Fibroblast of peridontal ligament (primary cell): Measurements from ENCODE around the gene C2orf15.
A peak's percentile ranks its signal among the peaks of the same experiment; 100 is the strongest.
"Not testable (repeated sequence)": the region's sequence is repeated elsewhere in the genome, so short reads cannot be mapped to it uniquely, and the experiment has no call there.

Source experiments
- DNase-seq: peaks from one replicate; pipeline ENCODE4 v3.0.0-alpha.2; 2010; ENCODE audit errors: extremely low read depth

Gene C2orf15

GRCh38 chr2:99141110-99142108 lies at the start of gene C2orf15:
Gene C2orf15 (plus strand): TSS chr2:99141707. CDS start chr2:99150559, 8,852 bp downstream.
- DNase-seq = peak; percentile 65

GRCh38 chr2:99096728-99097127 lies 44.8 kb upstream of the C2orf15 start:
- no peak for DNase-seq

- peak; percentile 68 for DNase-seq
Measured at GRCh38 chr2:99101697-99102096, 39.8 kb upstream of the C2orf15 start.

GRCh38 chr2:99104006-99104405 lies 37.5 kb upstream of the C2orf15 start:
- no peak for DNase-seq

- peak; percentile 19 for DNase-seq
Measured at GRCh38 chr2:99106913-99107312, 34.6 kb upstream of the C2orf15 start.

- no peak for DNase-seq
Measured at GRCh38 chr2:99111236-99111635, 30.3 kb upstream of the C2orf15 start.

- DNase-seq = no peak
Measured at GRCh38 chr2:99111945-99112344, 29.6 kb upstream of the C2orf15 start.

GRCh38 chr2:99112617-99113016 lies 28.9 kb upstream of the C2orf15 start:
- DNase-seq = no peak

- DNase-seq = no peak
Measured at GRCh38 chr2:99127981-99128380, 13.5 kb upstream of the C2orf15 start.

- DNase-seq = not testable (repeated sequence)
Measured at GRCh38 chr2:99135044-99135556, 6.4 kb upstream of the C2orf15 start.

- DNase-seq = no peak
Measured at GRCh38 chr2:99139003-99139402, 2.5 kb upstream of the C2orf15 start.

GRCh38 chr2:99140056-99140859 lies 1.2 kb upstream of the C2orf15 start:
- peak; percentile 40 for DNase-seq

GRCh38 chr2:99140860-99141109 lies 722 bp upstream of the C2orf15 start:
- DNase-seq = no peak

- DNase-seq = peak; percentile 10
Measured at GRCh38 chr2:99150706-99151105, 9.2 kb downstream of the C2orf15 start.

GRCh38 chr2:99152199-99152895 lies 10.8 kb downstream of the C2orf15 start:
- DNase-seq = no peak

- DNase-seq = peak; percentile 41
Measured at GRCh38 chr2:99153921-99154604, 12.6 kb downstream of the C2orf15 start.

GRCh38 chr2:99154643-99155536 lies 13.4 kb downstream of the C2orf15 start, which contains the start of the genes LIPT1 and TSGA10:
Gene LIPT1 (plus strand): TSS chr2:99154967. CDS start chr2:99161958, 6,991 bp downstream.
Gene TSGA10 (minus strand): TSS chr2:99154942. CDS start chr2:99109439, 45,503 bp downstream.
- peak; percentile 84 for DNase-seq

- no peak for DNase-seq
Measured at GRCh38 chr2:99156891-99157290, 15.4 kb downstream of the C2orf15 start.

- no peak for DNase-seq
Measured at GRCh38 chr2:99158599-99158998, 17.1 kb downstream of the C2orf15 start.

- DNase-seq = no peak
Measured at GRCh38 chr2:99159594-99159993, 18.1 kb downstream of the C2orf15 start.
